Kasumi-1 (cell line): Measurements from ENCODE around the gene RTEL1.
"Not testable (repeated sequence)": the region's sequence is repeated elsewhere in the genome, so short reads cannot be mapped to it uniquely, and the experiment has no call there.

Experiments used
- DNase-seq, 2 experiments: peaks; one replicate each; lab custom pipeline; 2025; lab: John Stamatoyannopoulos, UW

The RTEL1 gene

DNA sequence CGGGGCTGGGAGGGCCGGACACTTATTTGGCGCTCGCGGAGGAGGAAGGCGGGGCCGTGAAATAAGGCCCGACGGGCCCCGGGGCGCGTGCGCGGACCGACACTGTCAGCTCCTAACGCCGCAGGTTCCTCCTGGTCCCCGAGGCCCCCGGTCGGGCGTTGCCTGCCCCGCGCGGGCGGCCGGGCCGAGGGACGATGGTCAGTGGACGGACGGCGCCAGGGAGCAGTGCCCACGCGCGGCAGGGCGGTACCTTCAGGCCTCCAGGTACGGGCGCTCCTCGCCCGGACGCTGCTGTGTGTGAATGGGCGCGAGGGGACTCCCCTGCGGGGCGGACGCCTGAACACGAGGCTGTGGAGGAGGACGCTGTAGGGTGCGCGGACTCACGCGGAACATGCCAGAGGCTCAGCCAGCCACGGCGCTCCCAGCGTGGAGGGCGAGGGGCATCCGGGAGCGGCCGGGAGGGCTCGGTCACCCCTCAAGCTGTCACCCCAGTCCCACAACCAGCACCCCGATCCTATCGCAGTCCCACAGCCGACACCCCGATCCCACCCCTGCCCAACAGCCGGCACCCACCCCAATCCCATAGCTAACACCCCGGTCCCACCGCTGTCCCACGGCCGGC lies 30.9 kb upstream of the RTEL1 start:
- DNase-seq = peak; percentile 83 to 89

DNA sequence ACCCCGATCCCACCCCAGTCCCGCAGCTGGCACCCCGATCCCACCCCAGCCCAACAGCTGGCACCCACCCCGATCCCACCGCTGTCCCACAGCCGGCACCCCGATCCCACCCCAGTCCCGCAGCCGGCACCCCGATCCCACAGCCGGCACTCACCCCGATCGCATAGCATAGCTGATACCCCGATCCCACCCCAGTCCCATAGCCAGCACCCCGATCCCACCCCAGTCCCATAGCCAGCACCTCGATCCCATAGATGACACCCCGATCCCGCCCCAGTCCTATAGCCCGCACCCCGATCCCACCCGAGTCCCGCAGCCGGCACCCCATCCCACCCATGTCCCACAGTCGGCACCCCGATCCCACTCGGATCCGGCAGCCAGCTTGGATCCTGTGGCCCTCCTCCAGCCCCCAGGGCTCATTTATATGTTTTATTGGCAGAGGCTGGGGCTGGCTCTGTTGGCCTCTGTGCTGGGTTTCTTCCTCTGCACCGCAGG lies 30.3 kb upstream of the RTEL1 start:
- DNase-seq = no peak

DNA sequence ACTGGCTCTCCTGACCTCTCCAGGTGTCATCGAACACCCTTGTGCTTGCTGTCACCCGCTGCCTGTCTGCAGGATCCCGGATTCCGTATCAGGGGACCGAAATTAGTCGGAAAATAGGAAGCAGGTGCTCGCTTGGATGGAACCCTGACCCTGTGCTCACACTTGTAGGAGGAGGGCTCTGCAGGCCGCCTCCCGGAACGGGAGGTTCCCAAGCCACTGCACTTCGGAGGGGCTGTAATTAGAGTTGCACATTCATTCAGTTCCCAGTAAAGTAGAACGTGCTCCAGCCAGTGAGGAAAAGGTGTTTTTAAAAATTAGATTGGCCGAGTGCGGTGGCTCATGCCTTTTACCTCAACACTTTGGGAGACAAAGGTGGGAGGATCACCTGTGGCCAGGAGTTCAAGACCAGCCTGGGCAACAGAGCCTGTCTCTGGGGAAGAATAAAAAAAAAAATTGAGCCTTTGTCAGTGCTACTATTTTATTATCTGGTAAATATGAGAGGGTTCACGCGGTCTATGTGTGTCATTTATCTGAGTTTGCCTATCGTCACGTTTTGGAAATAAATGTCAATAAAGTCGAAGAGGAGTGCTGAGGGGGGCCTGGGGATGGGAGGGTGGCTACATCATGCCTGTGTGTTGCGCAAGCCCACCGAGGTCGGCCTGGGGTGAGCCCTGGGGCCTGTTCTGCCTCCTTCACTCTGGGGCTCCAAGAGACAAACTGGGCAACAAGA lies 29.7 kb upstream of the RTEL1 start:
- peak; percentile 84 to 88 for DNase-seq

DNA sequence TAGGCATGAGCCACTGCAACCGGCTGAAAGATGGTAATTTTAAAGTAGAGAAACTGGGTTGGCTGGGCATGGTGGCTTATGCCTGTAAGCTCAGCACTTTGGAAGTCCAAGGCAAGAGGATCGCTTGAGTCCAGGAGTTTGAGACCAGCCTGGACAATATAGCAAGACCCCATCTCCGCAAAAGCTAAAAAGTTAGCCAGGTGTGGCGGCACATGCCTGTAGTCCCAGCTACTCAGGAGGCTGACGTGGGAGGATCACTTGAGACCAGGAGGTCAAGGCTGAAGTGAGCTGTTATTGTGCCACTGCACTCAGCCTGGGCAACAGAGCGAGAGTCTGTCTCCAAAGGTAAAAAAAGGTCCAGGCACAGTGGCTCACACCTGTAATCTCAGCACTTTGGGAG lies 27.2 kb upstream of the RTEL1 start:
- DNase-seq = not testable (repeated sequence)

DNA sequence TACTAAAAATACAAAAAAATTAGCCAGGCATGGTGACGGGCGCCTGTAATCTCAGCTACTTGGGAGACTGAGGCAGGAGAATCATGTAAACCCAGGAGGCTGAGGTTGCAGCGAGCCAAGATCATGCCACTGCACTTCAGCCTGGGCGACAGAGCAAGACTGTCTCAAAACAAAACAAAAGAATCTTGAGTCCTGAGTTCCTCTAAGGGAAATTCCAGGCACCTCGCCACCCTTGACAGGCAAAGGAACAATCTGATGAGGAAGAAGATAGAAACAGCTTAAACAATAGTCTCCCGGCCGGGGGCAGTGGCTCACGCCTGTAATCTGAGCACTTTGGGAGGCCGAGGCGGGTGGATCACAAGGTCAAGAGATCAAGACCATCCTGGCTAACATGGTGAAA lies 26.7 kb upstream of the RTEL1 start:
- DNase-seq = not testable (repeated sequence)

DNA sequence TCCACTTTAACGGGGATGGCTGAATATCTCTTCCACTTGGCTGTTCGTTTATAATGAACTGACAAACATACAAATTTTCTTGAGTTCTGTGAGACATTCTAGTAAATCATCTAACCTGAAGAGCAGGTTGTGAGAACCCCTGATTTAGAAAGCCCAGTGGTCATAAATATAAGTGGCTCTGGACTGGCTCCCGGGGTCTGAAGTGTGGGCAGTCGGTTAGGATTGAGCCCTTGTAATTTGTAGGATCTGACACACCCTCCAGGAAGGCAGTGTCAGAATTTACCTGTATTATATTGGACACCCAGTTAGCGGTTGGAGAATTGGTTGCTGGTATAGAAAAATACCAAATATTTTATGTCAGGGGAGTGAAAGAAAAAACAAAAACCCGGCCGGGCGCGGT lies 24.4 kb upstream of the RTEL1 start:
- DNase-seq = no peak

DNA sequence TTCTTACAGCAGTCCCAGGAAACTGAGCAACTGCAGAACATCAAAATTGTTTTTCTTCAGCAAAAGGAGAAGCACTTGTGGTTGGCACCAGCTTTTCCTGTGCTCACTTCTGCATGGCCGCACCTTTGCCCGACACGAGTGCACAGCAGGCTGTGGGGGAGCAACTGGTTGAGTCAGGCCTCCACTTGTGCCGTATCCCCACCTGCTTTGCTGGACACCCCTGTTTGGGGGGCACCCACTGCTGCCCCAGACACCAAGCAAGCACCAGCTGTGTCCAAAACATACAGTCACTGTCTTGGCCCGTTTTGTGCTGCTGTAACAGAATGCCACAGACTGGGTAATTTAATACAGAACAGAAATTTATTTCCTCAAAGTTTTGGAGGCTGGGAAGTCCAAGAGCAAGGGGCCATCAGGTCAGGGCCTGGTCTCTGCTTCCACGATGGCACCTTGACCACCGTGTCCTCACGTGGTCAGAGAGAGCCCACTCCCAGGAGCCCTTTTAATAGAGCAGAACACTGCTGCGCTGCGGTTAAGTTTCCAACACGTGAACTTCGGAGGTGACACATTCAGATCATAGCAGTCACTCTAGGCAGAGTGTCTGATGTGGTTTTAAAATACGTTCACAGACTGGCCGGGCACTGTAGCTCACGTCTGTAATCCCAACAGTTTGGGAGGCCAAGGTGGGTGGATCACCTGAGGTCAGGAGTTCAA lies 22.5 kb upstream of the RTEL1 start:
- peak; percentile 89 to 93 for DNase-seq

DNA sequence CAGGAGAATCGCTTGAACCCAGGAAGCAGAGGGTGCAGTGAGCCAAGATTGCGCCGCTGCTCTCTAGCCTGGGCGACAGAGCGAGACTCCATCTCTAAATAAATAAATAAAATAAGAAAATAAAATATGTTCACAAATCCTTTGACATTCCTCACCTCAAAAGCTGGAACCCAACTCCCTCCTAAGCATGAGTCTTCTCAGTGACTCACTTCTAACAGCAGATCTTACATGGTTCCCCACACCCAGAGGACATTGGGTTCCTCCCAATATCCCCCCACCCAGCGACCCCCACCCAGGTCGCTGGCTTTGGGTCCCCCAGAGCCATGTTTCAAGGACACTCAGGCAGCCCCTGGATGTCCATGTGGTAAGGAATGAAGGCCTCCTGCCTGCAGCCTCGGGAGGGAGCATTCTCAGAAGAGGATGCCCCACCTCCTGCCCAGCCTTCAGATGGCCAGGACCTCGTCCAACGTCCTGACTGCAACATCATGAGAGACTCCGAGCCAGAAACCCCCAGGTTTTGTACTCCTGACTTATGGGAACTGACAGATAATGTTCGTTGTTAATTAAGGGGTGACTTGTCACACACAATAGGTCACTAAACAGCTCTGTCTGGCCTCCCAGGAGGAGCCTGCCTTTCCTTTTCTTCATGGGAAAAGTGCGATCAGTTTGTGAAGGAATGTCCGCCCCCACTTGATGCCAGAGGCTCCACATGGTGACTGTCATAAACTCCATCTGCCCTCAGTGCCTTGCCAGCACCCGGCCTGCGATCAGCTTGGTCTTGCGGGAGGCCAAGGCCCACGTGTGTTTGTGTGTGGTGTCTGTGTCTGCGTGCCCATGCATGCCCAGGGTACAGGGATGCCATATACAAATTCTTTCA lies 21.1 kb upstream of the RTEL1 start:
- DNase-seq = no peak

DNA sequence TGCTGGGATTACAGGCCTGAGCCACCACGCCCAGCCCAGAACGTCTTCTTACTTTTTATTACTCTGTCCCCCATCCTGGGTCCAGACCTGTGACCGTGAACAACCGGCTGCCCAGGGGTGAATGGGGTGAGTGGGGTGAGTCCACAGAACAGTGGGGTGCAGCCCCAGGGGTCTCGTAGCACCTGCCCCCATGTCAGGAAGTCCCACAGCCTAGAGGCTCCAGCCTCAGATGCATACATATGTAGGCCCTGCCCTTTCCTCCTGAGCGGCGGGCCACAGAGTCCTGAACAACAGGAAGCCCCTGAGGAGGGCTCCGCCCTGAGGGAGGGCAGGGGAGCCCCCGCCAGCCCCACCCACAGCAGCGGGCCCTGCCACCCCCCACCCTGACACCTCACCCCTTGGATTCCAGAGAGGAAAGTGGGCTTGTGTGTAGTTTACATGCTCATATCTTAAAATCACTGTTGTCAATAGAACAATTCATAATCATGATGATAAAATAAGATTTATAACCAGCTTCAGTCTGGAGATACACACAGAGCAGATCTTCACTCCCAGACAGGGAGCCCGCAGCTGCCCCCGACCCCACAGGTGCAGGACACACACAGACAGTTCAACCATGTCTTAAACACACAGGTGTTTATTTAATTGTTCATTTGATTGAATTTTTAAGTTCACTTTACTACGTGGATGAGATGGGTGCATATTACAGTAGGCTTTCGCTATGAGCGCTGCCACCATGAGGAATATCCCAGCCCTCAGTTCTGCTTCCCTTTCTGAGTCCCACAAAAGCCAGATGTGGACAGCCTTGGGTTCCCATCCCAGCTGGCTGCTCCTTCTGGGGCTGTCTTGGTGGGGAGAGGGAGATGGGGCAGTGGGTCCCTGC lies 18.8 kb upstream of the RTEL1 start:
- no peak for DNase-seq

DNA sequence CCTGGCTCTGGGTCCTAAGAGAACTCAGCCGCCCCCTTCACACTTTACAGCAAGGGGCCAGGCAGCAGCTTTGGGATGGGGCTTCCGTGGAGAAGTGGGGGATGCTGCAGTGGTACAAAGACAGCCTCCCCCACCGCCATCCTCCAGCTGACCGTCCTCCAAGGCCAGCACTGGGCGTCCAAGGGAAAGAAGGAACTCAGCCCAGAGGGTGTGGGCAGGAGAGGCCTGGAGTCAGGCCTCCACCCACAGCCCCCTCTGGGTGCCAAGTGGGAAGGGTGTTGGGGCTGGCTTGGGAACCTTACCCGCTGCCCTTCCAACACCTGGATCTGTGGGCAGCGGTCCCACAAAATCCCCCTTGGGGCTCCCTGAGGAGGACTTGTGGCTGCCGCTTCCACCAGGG lies 18.0 kb upstream of the RTEL1 start:
- no peak for DNase-seq

DNA sequence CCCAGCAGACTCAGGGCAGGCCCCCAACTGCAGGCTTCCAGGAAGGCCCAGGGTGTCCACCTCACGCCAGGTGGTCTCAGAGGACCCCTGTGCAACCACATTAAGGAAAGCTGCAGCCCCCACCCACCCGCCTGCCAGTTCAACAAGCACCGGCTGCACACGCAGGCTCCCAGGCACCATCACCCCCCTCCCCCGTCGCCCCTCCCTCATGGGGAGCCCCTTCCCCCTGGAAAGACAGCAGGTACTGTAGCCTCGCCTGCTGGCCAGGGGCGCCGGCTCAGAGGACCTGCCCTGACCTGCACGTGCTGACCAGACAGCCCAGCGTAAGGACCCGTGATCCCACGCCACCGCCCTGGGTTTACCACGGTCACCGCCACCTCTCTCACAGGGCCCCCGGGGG lies 17.4 kb upstream of the RTEL1 start:
- not testable (repeated sequence) for DNase-seq

DNA sequence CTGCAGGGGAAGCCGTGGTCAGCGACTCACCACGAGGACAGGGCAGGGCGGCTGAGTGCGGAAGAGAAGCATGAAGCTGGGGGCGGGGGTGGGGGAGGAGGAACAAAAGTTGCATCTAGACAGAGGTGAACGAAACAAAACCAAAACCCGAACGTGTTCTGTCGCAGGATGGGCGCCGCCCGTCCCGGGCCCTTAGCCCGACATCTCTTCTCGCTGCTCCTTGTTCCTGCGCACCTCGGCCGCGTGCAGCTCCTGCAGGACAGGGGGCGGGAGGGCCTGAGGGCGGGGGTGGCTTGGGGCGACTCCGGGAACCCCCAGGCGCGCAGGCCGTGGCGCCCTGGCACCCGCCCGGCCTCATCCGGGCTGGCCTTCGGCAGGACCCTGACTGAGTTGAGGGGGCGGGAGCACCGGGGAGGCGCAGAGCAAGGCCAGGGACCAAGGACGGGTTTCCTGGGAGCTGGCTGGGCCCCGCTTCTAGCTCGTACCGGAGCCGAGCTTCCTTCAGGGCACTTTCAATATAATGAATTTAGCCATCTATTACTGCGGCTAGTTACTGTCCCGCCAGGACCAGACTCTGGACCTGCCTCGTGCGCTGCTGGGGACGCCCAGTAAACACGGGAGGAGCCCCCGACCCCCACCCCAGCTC lies 16.8 kb upstream of the RTEL1 start:
- peak in 1 of 2 experiments; percentile 27 for DNase-seq

DNA sequence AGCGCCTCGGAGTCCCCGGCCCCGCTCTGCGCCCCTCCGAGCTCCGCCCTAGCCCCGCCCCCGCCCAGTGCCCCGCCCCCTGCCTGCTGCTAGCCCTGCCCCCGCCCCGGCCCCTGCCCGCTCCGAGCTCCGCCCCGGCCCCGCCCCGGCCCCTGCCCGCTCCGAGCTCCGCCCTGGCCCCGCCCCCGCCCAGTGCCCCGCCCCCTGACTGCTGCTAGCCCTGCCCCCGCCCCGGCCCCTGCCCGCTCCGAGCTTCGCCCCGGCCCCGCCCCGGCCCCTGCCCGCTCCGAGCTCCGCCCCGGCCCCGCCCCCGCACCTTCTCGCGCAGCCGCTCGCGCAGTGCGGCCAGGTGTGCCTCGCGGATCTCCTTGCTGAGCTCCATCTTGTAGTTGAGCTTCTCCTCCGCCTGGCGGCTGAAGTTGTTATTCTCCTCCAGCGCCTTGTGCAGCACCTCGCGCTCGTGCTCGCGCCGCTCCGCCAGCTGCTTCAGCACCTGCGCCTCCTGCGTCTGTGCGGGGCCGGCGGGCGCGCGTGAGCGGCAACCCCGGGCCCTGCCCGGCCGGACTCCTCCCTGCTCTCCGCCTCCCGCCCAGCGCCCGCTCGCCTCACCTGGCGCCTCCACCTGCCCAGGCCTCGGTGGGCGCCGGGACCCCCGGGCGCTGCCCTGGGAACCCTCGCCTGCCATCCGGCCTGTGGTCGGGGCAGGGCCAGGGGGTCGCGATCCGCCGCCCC lies 16.2 kb upstream of the RTEL1 start:
- DNase-seq = peak; percentile 27 to 36

DNA sequence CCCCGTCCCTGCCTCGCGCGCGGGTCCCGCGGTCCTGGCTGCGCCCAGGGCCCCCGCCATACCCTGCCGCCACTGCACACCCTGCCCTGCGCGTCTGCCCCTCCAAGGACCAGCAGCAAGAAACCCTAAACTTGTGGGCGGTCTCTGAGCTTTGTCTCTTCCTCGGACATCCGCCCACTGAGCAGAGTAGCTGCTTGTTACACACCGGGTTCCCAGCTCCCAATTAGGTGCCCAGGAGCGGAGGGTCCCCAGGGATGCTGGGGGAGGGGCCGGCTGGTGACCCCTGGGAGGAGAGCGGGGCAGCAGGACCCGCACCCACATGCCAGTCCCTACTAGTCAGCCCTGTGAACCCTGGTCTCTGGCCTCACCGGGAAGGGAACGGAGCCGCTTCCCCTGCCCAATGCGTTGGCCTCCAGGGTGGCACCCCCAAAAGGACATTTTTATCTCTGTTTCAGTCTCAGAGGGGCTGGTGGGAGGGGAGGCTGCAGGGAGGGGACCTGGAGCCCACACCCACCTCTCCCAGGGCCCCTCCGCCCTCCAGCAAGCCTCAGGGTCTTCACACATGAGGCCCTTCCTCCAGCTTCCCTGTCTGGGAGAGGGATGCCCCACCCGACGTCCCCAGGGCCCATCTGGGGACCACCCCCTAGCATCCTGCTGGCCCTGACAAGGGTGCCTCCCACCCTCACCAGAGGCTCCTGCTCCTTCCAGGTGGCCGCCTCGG lies 15.4 kb upstream of the RTEL1 start:
- DNase-seq = no peak

DNA sequence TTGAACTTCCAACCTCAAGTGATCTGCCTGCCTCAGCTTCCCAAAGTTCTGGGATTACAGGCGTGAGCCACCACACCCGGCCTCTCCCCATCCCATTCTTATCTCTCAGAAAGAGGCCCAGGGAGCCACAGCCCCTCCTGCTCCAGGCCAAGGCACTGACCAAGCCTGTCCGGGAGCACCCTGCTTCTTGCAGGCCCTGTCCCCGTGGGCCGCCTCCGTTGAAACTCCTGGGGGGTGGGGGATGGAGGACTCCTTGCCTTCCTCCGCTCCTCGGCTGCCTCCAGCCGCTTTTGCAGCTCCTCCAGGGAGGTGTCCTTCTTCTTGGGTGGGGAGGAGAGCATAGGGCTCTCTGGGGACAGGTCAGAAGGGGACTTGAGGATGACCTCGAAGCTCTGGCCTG lies 14.6 kb upstream of the RTEL1 start:
- no peak for DNase-seq

DNA sequence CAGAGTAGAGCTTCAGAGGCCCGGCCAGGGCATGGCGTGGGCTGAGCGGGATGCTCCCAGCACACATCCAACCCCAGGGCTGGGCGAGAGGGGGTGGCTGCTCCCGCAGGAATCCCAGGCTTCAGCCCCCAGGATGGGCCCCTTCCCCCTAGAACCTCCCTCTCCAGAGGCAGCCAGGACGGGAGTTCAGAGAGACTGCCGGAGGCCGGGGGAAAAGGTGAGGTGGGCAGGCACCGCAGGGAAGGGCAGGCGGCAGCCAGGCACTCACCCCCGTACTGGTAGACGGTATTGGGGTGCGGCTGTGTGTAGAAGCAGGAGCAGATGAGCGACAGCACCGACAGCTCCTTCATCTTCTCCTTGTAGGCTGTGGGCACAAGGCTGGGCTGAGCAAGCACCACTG lies 14.2 kb upstream of the RTEL1 start:
- DNase-seq = no peak

DNA sequence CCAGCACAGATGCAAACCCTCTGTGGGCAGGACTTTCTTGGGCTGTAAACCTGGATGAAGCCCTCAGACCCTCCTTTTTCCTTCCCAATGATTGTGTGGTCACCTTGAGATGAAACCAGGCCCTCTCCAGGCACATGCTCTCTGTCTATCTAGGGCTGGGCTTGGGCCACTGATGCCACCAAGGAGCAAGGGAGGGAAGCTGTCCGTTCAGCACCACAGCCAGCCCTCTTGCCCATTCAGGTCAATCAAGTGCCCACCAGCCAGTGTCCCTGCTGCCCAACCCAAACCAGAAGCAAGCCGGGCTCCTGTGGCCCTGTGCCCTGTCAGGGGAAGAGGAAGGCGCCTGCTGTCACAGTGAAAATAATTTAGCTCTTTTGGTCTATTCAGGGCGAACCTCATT lies 12.9 kb upstream of the RTEL1 start:
- DNase-seq = peak in 1 of 2 experiments; percentile 17

DNA sequence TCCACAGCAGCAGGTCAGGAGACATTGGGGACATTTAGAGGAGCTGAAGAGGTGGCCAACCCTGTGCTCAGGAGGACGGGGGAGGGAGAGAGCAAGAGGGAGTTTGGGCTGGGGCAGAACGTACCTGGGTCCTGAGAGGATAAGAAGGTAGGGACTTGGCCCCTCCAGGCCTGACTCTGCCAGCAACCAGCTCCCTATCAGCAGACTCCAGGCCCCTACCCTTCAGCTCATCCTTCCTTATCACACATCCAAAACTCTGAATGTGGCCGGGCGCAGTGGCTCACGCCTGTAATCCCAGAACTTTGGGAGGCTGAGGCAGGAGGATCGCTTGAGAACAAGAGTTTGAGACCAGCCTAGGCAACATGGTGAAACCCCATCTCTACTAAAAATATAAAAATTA lies 9.9 kb upstream of the RTEL1 start:
- no peak for DNase-seq
